GM12878 (cell line): Measurements from ENCODE around the gene PARP15. TPM values are rescaled to one million over a fixed set of nuclear protein-coding genes. Genes with fewer than 3 reads are reported as not detected.

ENCODE experiments used
- ATAC-seq: fragments of 200-7000 bp; cut with Tn5 transposase; 3 replicates; pipeline ENCODE4 v1.9.1; 2020; ENCODE audit warnings: mild to moderate bottlenecking, moderate library complexity
- BruUV-seq: library from RNA; stranded (reverse); fragments of 400-500 nt; replicated peaks from 2 replicates; lab custom pipeline; 2021; lab: Mats Ljungman, UMichigan
- CTCF ChIA-PET: fragments of 300-600 bp; sonication (Branson Sonifier 250); formaldehyde crosslinking; extraction: SDS; loops from one replicate; lab custom pipeline; 2021; ENCODE audit warnings: inconsistent platforms; lab: Yijun Ruan, JAX
- POLR2A ChIA-PET: fragments of 350-600 bp; formaldehyde crosslinking; extraction: SDS; loops from one replicate; lab custom pipeline; 2021; ENCODE audit warnings: inconsistent platforms; lab: Charles Lee
- RAD21 ChIA-PET: fragments of 300-600 bp; sonication (Branson Sonifier 250); formaldehyde crosslinking; loops from one replicate; lab custom pipeline; 2023; ENCODE audit warnings: antibody characterized with exemption; ENCODE audit not compliant: unreplicated experiment; lab: Charles Lee
- SMC1A ChIA-PET: fragments of 300-600 bp; sonication (Branson Sonifier 250); formaldehyde crosslinking; loops from one replicate; lab custom pipeline; 2023; ENCODE audit not compliant: unreplicated experiment, uncharacterized antibody; lab: Charles Lee
- DNase-seq: peaks from one replicate; pipeline ENCODE4 v3.0.0-alpha.2; 2011; ENCODE audit warnings: low read depth, low spot score
- FAIRE-seq: peaks from 3 replicates; lab custom pipeline; 2011; peaks lifted over from hg19 to GRCh38; lab: Jason Lieb, UNC
- H2AFZ ChIP-seq: 2 replicates; pipeline ENCODE4 v1.6.0; 2011; ENCODE audit warnings: low read depth, low read length, control low read depth; ENCODE audit not compliant: control insufficient read depth
- H3K27ac ChIP-seq: 2 replicates; pipeline ENCODE4 v1.5.1; 2011; ENCODE audit warnings: control low read depth; ENCODE audit not compliant: control insufficient read depth, insufficient read depth
- H3K27me3 ChIP-seq, 2 experiments: replicated peaks in 1 of 2; 2 replicates each; pipeline versions ENCODE4 v1.6.0 to v1.6.1; 2011; ENCODE audit warnings: low read length in 1 of 2; ENCODE audit not compliant: control insufficient read depth in 2 of 2, insufficient read depth in 2 of 2
- H3K36me3 ChIP-seq, 2 experiments: 2 replicates each; pipeline ENCODE4 v1.5.1; 2011; ENCODE audit warnings: low read length in 1 of 2; ENCODE audit not compliant: control insufficient read depth in 2 of 2, insufficient read depth in 2 of 2
- H3K4me1 ChIP-seq: 2 replicates; pipeline ENCODE4 v1.6.1; 2011; ENCODE audit warnings: mild to moderate bottlenecking, low read length, moderate library complexity, mixed read lengths; ENCODE audit not compliant: control insufficient read depth, insufficient read depth
- H3K4me2 ChIP-seq: 2 replicates; pipeline ENCODE4 v1.6.0; 2011; ENCODE audit warnings: control low read depth; ENCODE audit not compliant: control insufficient read depth, insufficient read depth
- H3K4me3 ChIP-seq: fragments of 200-600 bp; sonication (generic); 2 replicates; pipeline ENCODE4 v1.5.1; 2016
- H3K79me2 ChIP-seq: 2 replicates; pipeline ENCODE4 v1.6.0; 2011; ENCODE audit warnings: low read length; ENCODE audit not compliant: control insufficient read depth, insufficient read depth
- H3K9ac ChIP-seq: 2 replicates; pipeline ENCODE4 v1.8.0; 2011; ENCODE audit warnings: low read length, control low read depth, mixed read lengths; ENCODE audit not compliant: control insufficient read depth, insufficient read depth
- H3K9me3 ChIP-seq: replicated peaks from 3 replicates; pipeline ENCODE4 v1.5.1; 2011; ENCODE audit warnings: mild to moderate bottlenecking, low read length; ENCODE audit not compliant: control insufficient read depth, insufficient read depth
- H4K20me1 ChIP-seq: 2 replicates; pipeline ENCODE4 v1.6.0; 2011; ENCODE audit not compliant: control insufficient read depth, insufficient read depth
- ASH2L ChIP-seq: fragments of 300-600, 200-600 bp; sonication (generic); IDR thresholded peaks from 2 replicates; pipeline ENCODE4 v1.6.1; 2017; ENCODE audit warnings: low read depth, mild to moderate bottlenecking, borderline replicate concordance
- CEBPB ChIP-seq, 2 experiments: fragments of 150-350 bp in 1 of 2; IDR thresholded peaks; 2 replicates each; pipeline ENCODE4 v1.6.1; 2012 to 2014; ENCODE audit warnings: low read depth in 2 of 2, low read length in 2 of 2, borderline replicate concordance in 1 of 2, inconsistent platforms in 1 of 2
- PAX8 ChIP-seq: fragments of 450-650 bp; IDR thresholded peaks from 2 replicates; pipeline ENCODE4 v1.6.1; 2017; ENCODE audit warnings: mild to moderate bottlenecking, moderate library complexity
- POU2F2 ChIP-seq: IDR thresholded peaks from 3 replicates; pipeline ENCODE4 v1.6.1; 2011; ENCODE audit warnings: low read depth, mild to moderate bottlenecking, low read length, borderline replicate concordance
- RUNX3 ChIP-seq: IDR thresholded peaks from 2 replicates; pipeline ENCODE4 v1.6.1; 2012; ENCODE audit warnings: low read length, inconsistent platforms
- SMAD1 ChIP-seq: fragments of 450-650 bp; IDR thresholded peaks from 2 replicates; pipeline ENCODE4 v1.6.1; 2018; ENCODE audit warnings: mild to moderate bottlenecking, low read depth; ENCODE audit not compliant: partially characterized antibody
- SMAD5 ChIP-seq: IDR thresholded peaks from 2 replicates; pipeline ENCODE4 v1.6.1; 2016; ENCODE audit warnings: antibody characterized with exemption, low read depth
- SMARCA5 ChIP-seq: fragments of 450-650 bp; IDR thresholded peaks from 2 replicates; pipeline ENCODE4 v1.6.1; 2017; ENCODE audit warnings: mild to moderate bottlenecking
- YY1 ChIP-seq: IDR thresholded peaks from 2 replicates; pipeline ENCODE4 v1.6.1; 2011; ENCODE audit warnings: low read depth, mild to moderate bottlenecking, low read length
- ZNF274 ChIP-seq: IDR thresholded peaks from one replicate; pipeline ENCODE4 v1.8.0; 2011; ENCODE audit not compliant: insufficient read length, insufficient read depth
- WGBS: methylation state at CpG from one replicate; pipeline ENCODE4 v1.1.6; 2016; ENCODE audit warnings: low lambda C conversion rate; ENCODE audit not compliant: insufficient replicate concordance, insufficient coverage; ENCODE audit errors: missing lambda C conversion rate; 5-methylcytosine and 5-hydroxymethylcytosine counted together
- in situ Hi-C: fragments of 300-500 bp; cut with MboI; formaldehyde crosslinking; loops from 9 replicates; pipeline ENCODE4 v1.14.3; 2018; ENCODE audit warnings: mixed read lengths
- intact Hi-C: fragments of 100-400 bp; cut with micrococcal nuclease; formaldehyde crosslinking; loops from one replicate; pipeline ENCODE4 v1.14.2; 2022; ENCODE audit not compliant: unreplicated experiment
- polyA plus RNA-seq, 11 experiments: library from polyadenylated mRNA; depleted of rRNA in 4 of 11; unstranded in 6 of 11; stranded (reverse) in 5 of 11; fragments of >200 nt; fragmentation: Nextera tagmentation in 4 of 11; fragmentation: Illumina TruSeq in 1 of 11; extraction: Ambion mirVana in 4 of 11; extraction: Trizol in 1 of 11; gene quantifications; 1 replicate in 1 of 11; 2 replicates in 10 of 11; pipeline versions ENCODE4 v1.2.1 to v1.2.3, GENCODE V29; 2011 to 2016; ENCODE audit warnings: inconsistent platforms in 2 of 11, missing spikeins in 2 of 11, low read depth in 1 of 11
- total RNA-seq, 4 experiments: library from RNA; depleted of rRNA in 3 of 4; stranded (reverse); fragments of >200 nt in 3 of 4; fragmentation: Illumina TruSeq in 1 of 4; extraction: Trizol in 1 of 4; gene quantifications; 2 replicates each; pipeline versions ENCODE4 v1.2.1 to v1.2.3, GENCODE V29; 2013 to 2021
- TF ChIP-seq, protein P1 (sequence below): fragments of 450-650 bp; IDR thresholded peaks from 2 replicates; pipeline ENCODE4 v1.6.1; 2016; ENCODE audit warnings: mild to moderate bottlenecking, moderate library complexity, borderline replicate concordance
- TF ChIP-seq, protein P2 (sequence below): fragments of 150-350 bp; IDR thresholded peaks from 2 replicates; pipeline ENCODE4 v1.6.1; 2014; ENCODE audit warnings: mild to moderate bottlenecking, low read depth, low read length

Gene PARP15
- total and polyA plus RNA-seq, 10 of the 15 experiments (the other 5 are each of a cell fraction or from before 2014, with no cell fraction given) = 9.0 to 234 (median 36.3) TPM

DNA sequence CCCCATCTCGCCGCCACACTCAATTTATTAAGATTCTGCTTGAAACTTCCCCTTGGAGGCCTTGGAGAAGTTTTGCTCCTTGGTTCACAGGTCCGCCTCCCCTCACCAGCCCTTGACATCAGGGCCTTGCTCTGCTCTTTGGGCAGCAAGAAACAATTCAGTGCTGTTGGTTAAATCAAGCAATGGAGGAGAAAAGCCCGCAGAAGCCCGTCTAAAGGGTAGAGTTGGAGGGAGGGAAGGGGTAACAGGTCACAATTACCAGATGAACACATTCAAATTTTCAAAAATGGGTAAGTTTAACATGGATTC lies 13.8 kb upstream of the PARP15 start:
- SMC1A ChIA-PET = interaction anchor here (1.0 to 13.0 kb wide), 15 partner anchors 9 to 134 kb away, joined by 3 to 250 read pairs (median 19); partner anchors contain the start of genes PARP14 and PARP15
- TF ChIP-seq ASH2L (no peak), YY1 (peak; percentile 14; the same call in 1 of the 2 replicates), PAX8 (0 out of 2 replicates have a peak, but pooled peaks have one; percentile 23), SMAD1 (no peak), ZNF274 (no peak), SMAD5 (no peak), SMARCA5 (no peak), RUNX3 (no peak), CEBPB (IDR thresholded peaks at IDR 0.05; ENCODE audit: borderline replicate concordance in 1 of 2, low read depth in 2 of 2, low read length in 2 of 2) (no peak), POU2F2 (no peak)
- TF ChIP-seq, protein P1, sequence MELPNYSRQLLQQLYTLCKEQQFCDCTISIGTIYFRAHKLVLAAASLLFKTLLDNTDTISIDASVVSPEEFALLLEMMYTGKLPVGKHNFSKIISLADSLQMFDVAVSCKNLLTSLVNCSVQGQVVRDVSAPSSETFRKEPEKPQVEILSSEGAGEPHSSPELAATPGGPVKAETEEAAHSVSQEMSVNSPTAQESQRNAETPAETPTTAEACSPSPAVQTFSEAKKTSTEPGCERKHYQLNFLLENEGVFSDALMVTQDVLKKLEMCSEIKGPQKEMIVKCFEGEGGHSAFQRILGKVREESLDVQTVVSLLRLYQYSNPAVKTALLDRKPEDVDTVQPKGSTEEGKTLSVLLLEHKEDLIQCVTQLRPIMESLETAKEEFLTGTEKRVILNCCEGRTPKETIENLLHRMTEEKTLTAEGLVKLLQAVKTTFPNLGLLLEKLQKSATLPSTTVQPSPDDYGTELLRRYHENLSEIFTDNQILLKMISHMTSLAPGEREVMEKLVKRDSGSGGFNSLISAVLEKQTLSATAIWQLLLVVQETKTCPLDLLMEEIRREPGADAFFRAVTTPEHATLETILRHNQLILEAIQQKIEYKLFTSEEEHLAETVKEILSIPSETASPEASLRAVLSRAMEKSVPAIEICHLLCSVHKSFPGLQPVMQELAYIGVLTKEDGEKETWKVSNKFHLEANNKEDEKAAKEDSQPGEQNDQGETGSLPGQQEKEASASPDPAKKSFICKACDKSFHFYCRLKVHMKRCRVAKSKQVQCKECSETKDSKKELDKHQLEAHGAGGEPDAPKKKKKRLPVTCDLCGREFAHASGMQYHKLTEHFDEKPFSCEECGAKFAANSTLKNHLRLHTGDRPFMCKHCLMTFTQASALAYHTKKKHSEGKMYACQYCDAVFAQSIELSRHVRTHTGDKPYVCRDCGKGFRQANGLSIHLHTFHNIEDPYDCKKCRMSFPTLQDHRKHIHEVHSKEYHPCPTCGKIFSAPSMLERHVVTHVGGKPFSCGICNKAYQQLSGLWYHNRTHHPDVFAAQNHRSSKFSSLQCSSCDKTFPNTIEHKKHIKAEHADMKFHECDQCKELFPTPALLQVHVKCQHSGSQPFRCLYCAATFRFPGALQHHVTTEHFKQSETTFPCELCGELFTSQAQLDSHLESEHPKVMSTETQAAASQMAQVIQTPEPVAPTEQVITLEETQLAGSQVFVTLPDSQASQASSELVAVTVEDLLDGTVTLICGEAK = no peak
- TF ChIP-seq, protein P2, sequence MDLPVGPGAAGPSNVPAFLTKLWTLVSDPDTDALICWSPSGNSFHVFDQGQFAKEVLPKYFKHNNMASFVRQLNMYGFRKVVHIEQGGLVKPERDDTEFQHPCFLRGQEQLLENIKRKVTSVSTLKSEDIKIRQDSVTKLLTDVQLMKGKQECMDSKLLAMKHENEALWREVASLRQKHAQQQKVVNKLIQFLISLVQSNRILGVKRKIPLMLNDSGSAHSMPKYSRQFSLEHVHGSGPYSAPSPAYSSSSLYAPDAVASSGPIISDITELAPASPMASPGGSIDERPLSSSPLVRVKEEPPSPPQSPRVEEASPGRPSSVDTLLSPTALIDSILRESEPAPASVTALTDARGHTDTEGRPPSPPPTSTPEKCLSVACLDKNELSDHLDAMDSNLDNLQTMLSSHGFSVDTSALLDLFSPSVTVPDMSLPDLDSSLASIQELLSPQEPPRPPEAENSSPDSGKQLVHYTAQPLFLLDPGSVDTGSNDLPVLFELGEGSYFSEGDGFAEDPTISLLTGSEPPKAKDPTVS = no peak
- TF ChIP-seq, all 136 proteins: peak for 2
- DNase-seq (no peak), FAIRE-seq (no peak), ATAC-seq (peak; percentile 24)
- H3K36me3 ChIP-seq = peaks cover 0 to 5% of the 10 kb centered on the region in 2 experiments; a peak in 1 of 4 replicates
- intact Hi-C loops (loop anchor here (1.0 to 10.0 kb wide), 5 partner anchors 13 to 464 kb away; partner anchors contain the start of genes HSPBAP1, SEMA5B and SLC49A4), in situ Hi-C loops (no loop called here)
- H3K4me2 ChIP-seq = peak overlapping the region; percentile 58
- no peaks in the 10 kb centered on the region for H3K27me3 ChIP-seq
- ChIA-PET CTCF (interaction anchor here (0.8 to 6.3 kb wide), 7 partner anchors 12 to 115 kb away, joined by 3 to 192 read pairs (median 12); partner anchors contain the start of genes KPNA1, PARP14 and PARP15), RAD21 (interaction anchor here (0.8 to 11.8 kb wide), 12 partner anchors 13 to 120 kb away, joined by 3 to 236 read pairs (median 10); partner anchors contain the start of genes PARP14 and PARP15), POLR2A (interaction anchor here (0.6 to 7.0 kb wide), 10 partner anchors 13 to 115 kb away, joined by 3 to 79 read pairs (median 5); partner anchors contain the start of genes PARP14 and PARP15)
- peaks cover 4% of the 10 kb centered on the region; the same call in 1 of the 2 replicates for H3K4me1 ChIP-seq
- H3K4me3 ChIP-seq = peak overlapping the region; percentile 55
- peak overlapping the region; percentile 96 for H3K9ac ChIP-seq
- no peaks in the 10 kb centered on the region for H3K9me3 ChIP-seq
- TSS peak; percentile 82 for BruUV-seq
- WGBS = 0% methylated on average over 5 of the region's 5 CpGs
- H3K79me2 ChIP-seq = peaks cover 34% of the 10 kb centered on the region
- peak overlapping the region; percentile 82 for H3K27ac ChIP-seq
- peak overlapping the region; percentile 27 for H2AFZ ChIP-seq
- H4K20me1 ChIP-seq = no peaks in the 10 kb centered on the region
